ENCODE data around the gene DTX1. TPM values are rescaled to one million over a fixed set of nuclear protein-coding genes. Genes with fewer than 3 reads are reported as not detected.

Gene DTX1
- total RNA-seq, 8 experiments from 2014 or later = 0.87 to 21.9 (median 16.4) TPM

DNA sequence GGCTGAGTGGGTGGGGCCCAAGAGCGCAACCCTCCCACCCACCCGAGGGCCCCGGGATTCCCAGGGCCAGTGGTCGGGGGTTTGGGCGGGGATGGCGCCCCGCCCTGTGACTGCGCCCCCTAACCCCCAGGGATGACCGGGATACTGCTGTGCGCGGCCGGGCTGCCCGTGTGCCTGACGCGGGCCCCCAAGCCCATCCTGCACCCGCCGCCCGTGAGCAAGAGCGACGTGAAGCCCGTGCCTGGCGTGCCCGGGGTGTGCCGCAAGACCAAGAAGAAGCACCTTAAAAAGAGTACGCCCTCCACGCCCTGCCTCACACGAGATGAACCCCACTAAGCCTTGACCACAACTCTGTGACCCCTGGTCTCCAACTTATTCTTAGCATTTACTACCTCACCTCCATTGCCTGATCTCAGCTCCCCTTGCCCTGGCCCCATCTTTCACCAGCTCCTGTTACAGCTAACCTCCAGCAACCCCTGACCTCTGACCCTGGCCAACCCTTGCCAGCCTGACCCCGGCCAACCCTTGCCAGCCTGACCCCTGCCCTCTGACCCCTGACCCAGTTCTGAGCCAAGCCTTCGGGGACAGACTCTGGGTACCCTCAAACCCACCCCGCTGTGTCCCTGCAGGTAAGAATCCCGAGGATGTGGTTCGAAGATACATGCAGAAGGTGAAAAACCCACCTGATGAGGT, 37.0 kb downstream of the DTX1 start:
- WGBS, 10 experiments = 0 to 80% (median 73%) methylated on average over 1 to 3 of the region's 32 CpGs; no CpG with 5 or more reads in 7 of the 10 experiments
- in situ Hi-C loops (cut with MboI; ENCODE audit: low pct_unique_long_range_greater_than_20kb in 2 of 9, low sequenced_read_pairs in 9 of 9, unreplicated experiment in 9 of 9) = no loop called here
- H3K27ac ChIP-seq = no peak overlapping the region
- no peak overlapping the region for H3K4me3 ChIP-seq
- peak in 4 of 8 experiments; percentile 3 to 17 (median 10) for ATAC-seq (replicated peaks in 6 of 8)
- H3K4me1 ChIP-seq (replicated peaks in 1 of 2) = peaks cover 8 to 16% of the 10 kb centered on the region in 2 donors

DNA sequence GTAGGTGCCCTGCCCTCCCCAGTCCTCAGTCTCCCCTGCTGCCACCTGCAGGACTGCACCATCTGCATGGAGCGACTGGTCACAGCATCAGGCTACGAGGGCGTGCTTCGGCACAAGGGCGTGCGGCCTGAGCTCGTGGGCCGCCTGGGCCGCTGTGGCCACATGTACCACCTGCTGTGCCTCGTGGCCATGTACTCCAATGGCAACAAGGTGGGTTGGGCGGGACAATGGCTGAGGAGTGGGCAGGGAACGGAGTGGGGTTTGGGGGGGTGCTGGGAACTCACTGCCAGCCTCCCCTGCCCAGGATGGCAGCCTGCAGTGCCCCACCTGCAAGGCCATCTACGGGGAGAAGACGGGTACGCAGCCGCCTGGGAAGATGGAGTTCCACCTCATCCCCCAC, 38.2 kb downstream of the DTX1 start:
- in situ Hi-C loops (cut with MboI; ENCODE audit: low pct_unique_long_range_greater_than_20kb in 2 of 9, low sequenced_read_pairs in 9 of 9, unreplicated experiment in 9 of 9) = no loop called here

DNA sequence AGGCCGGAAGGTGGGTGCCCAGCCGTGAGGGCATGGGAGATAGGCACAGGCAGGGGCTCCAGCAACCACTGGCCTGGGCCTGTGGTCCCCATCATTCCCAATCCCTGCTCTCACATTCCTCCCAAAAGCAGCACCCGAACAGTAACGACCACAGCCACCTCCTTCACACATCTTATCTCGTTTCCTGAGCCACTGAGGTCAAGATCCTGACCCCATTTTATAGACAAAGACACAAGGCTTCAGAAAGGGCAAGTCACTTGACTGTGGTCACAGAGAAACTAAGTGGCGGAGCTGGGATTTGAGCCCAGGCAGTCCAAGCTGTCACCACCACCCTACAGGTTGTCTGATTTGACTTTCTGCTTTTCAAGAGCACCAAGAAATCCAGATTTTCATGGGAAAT, 38.9 kb downstream of the DTX1 start:
- no peak for ATAC-seq (replicated peaks in 6 of 8)
- Histone ChIP-seq H3K27ac (no peak overlapping the region), H3K4me3 (no peak overlapping the region), H3K4me1 (replicated peaks in 1 of 2) (peaks cover 8 to 16% of the 10 kb centered on the region in 2 donors)
- in situ Hi-C loops (cut with MboI; ENCODE audit: low pct_unique_long_range_greater_than_20kb in 2 of 9, low sequenced_read_pairs in 9 of 9, unreplicated experiment in 9 of 9) = no loop called here
- WGBS, 10 experiments = 72 to 100% methylated on average over 1 to 4 of the region's 6 CpGs; no CpG with 5 or more reads in 8 of the 10 experiments

More for the DNA sequence above, 38.2 kb downstream of the DTX1 start:
- no peak for ATAC-seq (replicated peaks in 6 of 8)
- Histone ChIP-seq H3K4me1 (replicated peaks in 1 of 2) (peaks cover 8 to 16% of the 10 kb centered on the region in 2 donors), H3K4me3 (no peak overlapping the region), H3K27ac (no peak overlapping the region)
- 60 to 100% (median 93%) methylated on average over 1 to 6 of the region's 16 CpGs; no CpG with 5 or more reads in 6 of the 10 experiments for WGBS, 10 experiments

DNA sequence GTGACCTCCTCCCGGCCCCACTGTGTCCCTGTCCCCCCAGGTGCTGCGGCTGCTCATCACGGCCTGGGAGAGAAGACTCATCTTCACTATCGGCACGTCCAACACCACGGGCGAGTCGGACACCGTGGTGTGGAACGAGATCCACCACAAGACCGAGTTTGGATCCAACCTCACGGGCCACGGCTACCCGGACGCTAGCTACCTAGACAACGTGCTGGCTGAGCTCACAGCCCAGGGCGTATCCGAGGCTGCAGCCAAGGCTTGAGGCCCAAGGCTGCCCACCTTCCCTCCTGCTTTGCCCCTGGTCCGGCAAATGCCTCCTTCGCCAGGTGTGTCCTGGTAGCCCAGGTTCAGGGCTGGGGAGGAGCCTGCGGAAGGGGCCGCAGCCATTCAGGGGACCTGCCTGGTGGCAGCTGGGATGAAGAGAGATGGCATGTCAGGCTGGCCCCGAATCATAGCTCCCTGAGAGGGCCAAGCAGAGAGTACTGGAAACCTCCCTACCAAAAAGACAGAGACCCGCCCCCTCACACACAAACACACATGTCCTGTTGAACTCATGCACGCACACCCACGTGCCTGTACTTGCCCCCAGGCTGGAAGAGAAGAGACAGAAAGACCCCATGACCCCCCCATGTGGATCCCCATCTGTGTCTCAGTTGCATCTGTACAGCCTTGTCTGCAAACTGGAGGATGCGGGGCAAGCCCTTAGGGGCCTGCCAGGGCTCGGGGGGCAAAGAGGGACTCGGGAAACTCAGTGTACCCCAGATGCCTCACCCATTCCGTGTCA, 40.3 kb downstream of the DTX1 start:
- H3K4me1 ChIP-seq (replicated peaks in 1 of 2) = peaks cover 8 to 16% of the 10 kb centered on the region in 2 donors
- no peak overlapping the region for H3K4me3 ChIP-seq
- no peak for ATAC-seq (replicated peaks in 6 of 8)
- WGBS, 10 experiments = 55 to 83% (median 70%) methylated on average over 2 to 5 of the region's 30 CpGs; no CpG with 5 or more reads in 5 of the 10 experiments
- no peak overlapping the region for H3K27ac ChIP-seq
- in situ Hi-C loops (cut with MboI; ENCODE audit: low pct_unique_long_range_greater_than_20kb in 2 of 9, low sequenced_read_pairs in 9 of 9, unreplicated experiment in 9 of 9) = no loop called here

DNA sequence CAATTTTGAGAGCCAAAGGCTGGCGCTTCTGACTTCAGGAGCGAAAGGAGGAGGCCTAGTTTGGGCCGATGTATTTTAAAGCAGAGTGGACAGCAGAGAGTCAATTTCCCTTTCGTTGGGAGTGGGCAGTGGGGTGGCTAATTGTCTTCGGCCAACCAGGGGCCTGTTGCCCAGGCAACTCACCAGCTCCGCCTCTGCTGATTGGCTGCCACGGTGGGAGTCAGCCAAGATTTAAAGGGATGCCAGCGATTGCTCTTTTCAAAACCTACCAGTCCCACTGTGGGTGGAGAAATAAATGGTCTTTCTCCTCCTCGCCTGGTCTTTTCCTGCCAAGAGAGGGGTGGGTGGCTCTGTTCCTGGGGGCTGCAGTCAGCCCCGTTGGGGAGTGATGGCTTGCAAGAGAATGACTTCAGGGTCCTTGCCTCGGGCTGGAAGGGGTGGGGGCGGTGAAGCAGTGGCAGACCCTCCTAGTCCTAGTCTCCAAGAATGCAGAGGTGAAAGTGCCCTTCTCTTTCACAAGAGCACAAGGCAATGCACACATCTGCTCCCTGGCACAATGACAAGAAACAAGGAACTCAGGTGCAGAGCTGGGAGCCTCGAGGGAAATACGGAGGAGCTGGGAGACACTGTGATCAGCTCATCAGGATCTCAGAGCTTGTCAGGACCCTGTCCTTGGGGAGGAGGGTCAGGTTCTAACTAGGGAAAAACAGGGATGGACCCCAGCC, 41.3 kb downstream of the DTX1 start:
- in situ Hi-C loops (cut with MboI; ENCODE audit: low pct_unique_long_range_greater_than_20kb in 2 of 9, low sequenced_read_pairs in 9 of 9, unreplicated experiment in 9 of 9) = no loop called here
- peak; percentile 41 to 82 (median 64) for ATAC-seq (replicated peaks in 6 of 8)
- H3K4me1 ChIP-seq (replicated peaks in 1 of 2) = peaks cover 8 to 15% of the 10 kb centered on the region in 2 donors
- WGBS, 10 experiments = 0 to 60% (median 30%) methylated on average over 1 to 8 of the region's 14 CpGs; no CpG with 5 or more reads in 4 of the 10 experiments
- peak overlapping the region in 1 of 2 donors; percentile 68 for H3K27ac ChIP-seq
- no peak overlapping the region for H3K4me3 ChIP-seq

DNA sequence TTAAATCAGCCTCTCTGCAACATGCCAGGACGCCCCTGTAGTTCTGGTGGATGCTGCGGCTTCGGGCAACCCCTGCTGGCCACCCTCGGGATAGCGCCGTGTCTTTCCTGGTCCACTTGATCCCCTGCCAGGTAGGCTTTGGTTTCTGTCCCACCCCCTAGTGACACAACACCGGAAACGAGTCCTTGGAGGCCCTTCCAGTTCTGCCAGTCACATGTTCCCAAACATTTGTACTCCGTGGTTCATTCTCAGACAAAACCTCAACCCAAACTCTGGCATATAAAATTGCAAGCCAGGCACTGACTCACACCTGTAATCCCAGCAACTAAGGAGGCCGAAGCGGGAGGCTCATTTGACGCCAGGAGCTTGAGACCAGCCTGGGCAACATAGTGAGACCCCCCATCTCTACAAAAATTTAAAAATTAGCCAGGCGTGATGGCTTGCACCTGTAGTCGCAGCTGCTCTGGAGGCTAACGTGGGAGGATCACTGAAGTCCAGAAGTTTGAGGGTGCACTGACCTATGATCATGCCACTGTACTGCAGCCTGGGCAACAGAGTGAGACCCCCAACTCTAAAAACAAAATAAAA, 42.0 kb downstream of the DTX1 start:
- H3K27ac ChIP-seq = no peak overlapping the region

DNA sequence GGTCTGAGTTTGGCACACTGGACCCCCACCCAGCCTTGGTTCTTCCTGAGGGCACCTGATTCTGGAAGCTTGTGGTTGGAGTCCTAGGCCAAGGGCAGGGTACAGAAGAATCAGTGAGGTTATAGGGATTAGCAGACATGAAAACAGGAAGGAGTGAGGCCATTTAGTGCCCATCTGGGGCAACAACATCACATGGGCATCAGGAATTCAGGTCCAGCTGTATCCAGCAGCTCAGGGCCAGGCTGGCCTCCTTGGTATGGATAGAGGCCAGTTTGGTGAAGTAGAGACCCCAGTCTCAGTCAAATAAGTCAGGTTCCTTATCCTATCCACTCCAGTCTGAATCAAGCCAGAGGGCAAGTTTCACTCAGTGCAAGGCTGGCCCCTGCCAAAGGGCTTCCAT, 42.8 kb downstream of the DTX1 start:
- ATAC-seq (replicated peaks in 6 of 8) = no peak
- in situ Hi-C loops (cut with MboI; ENCODE audit: low pct_unique_long_range_greater_than_20kb in 2 of 9, low sequenced_read_pairs in 9 of 9, unreplicated experiment in 9 of 9) = no loop called here
- Histone ChIP-seq H3K4me3 (no peak overlapping the region), H3K4me1 (replicated peaks in 1 of 2) (peaks cover 8 to 11% of the 10 kb centered on the region in 2 donors), H3K27ac (no peak overlapping the region)

More for the DNA sequence above, 42.0 kb downstream of the DTX1 start:
- ATAC-seq (replicated peaks in 6 of 8) = peak; percentile 69 to 91 (median 78)
- no peak overlapping the region for H3K4me3 ChIP-seq
- 6 to 74% (median 40%) methylated on average over 2 to 12 of the region's 15 CpGs; no CpG with 5 or more reads in 4 of the 10 experiments for WGBS, 10 experiments
- peaks cover 8 to 11% of the 10 kb centered on the region in 2 donors for H3K4me1 ChIP-seq (replicated peaks in 1 of 2)
- in situ Hi-C loops (cut with MboI; ENCODE audit: low pct_unique_long_range_greater_than_20kb in 2 of 9, low sequenced_read_pairs in 9 of 9, unreplicated experiment in 9 of 9) = no loop called here

DNA sequence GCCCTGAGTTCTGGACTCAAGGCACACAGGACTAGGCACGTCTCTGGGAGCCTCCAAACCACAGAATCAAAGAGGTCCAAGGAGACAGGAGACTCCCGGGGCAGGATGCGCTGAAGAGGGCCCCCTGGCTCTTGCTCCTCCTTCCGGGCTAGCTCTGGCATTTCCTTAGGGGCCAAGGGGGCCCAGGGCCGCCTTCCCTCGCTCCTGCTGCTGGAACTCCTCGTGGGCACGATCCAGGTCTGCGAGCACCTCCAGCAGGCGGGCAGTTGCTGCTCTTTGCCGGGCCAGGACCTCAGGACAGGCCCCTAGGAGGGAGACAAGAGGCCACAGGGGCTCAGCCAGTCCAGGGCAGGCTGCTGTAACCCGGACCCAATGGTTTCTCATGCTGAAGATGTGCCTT, 43.2 kb downstream of the DTX1 start:
- in situ Hi-C loops (cut with MboI; ENCODE audit: low pct_unique_long_range_greater_than_20kb in 2 of 9, low sequenced_read_pairs in 9 of 9, unreplicated experiment in 9 of 9) = no loop called here
- Histone ChIP-seq H3K4me3 (no peak overlapping the region), H3K4me1 (replicated peaks in 1 of 2) (peaks cover 8 to 11% of the 10 kb centered on the region in 2 donors), H3K27ac (no peak overlapping the region)
- 0 to 80% (median 40%) methylated on average over 1 to 4 of the region's 12 CpGs; no CpG with 5 or more reads in 5 of the 10 experiments for WGBS, 10 experiments
- ATAC-seq (replicated peaks in 6 of 8) = no peak

DNA sequence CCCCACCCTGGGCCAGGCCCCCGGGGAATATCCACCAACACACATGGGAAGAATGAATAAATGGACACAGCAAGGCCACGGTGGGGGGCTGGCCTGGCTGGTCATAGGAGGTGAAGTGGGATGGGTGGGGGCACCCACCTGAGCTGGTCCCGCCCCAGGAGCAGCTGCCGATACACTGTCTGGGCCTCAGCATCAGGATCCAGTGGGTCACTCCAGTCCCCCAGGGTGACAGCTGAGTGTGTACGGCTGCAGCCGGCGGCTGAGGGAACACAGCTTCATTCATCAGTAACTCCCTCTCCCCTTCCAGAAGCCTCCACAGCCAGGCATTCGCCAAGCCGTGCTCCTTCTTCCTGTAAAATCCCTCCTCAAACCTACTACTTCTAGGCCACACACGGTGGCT, 45.2 kb downstream of the DTX1 start:
- in situ Hi-C loops (cut with MboI; ENCODE audit: low pct_unique_long_range_greater_than_20kb in 2 of 9, low sequenced_read_pairs in 9 of 9, unreplicated experiment in 9 of 9) = no loop called here
- no peak overlapping the region for H3K4me3 ChIP-seq
- 40 to 80% (median 41%) methylated on average over 1 to 3 of the region's 10 CpGs; no CpG with 5 or more reads in 7 of the 10 experiments for WGBS, 10 experiments
- no peak overlapping the region for H3K27ac ChIP-seq
- ATAC-seq (replicated peaks in 6 of 8) = no peak
- H3K4me1 ChIP-seq (replicated peaks in 1 of 2) = peaks cover 8 to 11% of the 10 kb centered on the region in 2 donors

DNA sequence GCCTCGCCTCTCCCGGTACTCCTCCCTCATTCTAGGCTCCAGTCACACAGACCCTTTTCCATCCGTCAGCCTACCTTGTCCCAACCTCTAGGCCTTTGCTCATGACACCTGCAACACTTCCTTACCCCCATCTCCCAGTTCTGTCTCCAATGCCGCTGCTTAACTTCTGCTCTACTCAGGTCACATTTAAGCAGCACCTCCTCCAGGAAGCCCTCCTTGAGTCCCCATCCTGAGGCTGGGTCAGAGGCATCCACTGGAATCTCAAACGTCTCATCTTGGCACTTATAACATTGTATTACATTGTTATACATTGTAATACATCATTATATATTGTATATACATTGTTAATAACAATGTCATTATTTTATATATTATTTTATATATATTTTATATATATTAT, 46.3 kb downstream of the DTX1 start:
- 43 to 86% (median 78%) methylated on average over 1 to 4 of the region's 5 CpGs; no CpG with 5 or more reads in 2 of the 10 experiments for WGBS, 10 experiments
- Histone ChIP-seq H3K4me1 (replicated peaks in 1 of 2) (peaks cover 4 to 8% of the 10 kb centered on the region in 2 donors), H3K4me3 (no peak overlapping the region), H3K27ac (no peak overlapping the region)
- no peak for ATAC-seq (replicated peaks in 6 of 8)
- in situ Hi-C loops (cut with MboI; ENCODE audit: low pct_unique_long_range_greater_than_20kb in 2 of 9, low sequenced_read_pairs in 9 of 9, unreplicated experiment in 9 of 9) = no loop called here

DNA sequence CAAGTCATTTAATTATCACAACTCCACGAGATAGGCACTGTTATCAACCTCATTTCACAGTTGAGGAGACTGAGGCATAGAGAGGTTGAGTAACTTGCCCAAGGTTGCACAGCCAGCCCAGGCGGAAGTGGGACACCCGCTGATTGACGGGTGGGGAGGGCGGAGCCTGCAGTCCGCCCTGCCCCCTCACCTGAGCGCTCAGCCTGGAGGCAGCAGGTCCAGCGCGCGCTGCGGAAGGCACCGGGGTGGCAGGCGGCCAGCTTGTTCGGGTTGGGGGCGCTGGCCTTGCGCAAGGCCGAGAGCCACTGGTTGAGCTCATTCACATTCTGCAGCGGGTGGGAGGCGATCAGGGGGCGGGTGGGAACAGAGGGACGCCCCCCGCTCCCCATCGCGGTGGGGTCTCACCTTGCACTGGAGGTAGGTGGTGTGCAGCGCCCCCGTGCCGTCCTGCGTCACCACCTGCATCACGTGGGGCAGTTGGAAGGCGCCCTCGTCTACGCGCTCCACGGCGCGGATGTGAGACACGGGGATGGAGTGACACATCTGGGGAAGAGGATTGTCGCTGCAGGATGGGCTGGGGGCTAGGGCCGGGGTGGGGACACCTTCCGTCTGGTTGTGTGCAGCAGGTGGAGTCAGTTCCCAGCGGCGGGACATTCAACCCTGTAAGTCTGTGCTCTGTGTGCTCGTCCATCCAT, 47.4 kb downstream of the DTX1 start:
- Histone ChIP-seq H3K27ac (no peak overlapping the region), H3K4me3 (no peak overlapping the region), H3K4me1 (replicated peaks in 1 of 2) (no peaks in the 10 kb centered on the region)
- in situ Hi-C loops (cut with MboI; ENCODE audit: low pct_unique_long_range_greater_than_20kb in 2 of 9, low sequenced_read_pairs in 9 of 9, unreplicated experiment in 9 of 9) = no loop called here
- peak in 5 of 8 experiments; percentile 45 to 73 (median 58) for ATAC-seq (replicated peaks in 6 of 8)
- WGBS, 10 experiments = 5 to 36% (median 17%) methylated on average over 1 to 20 of the region's 43 CpGs; no CpG with 5 or more reads in 5 of the 10 experiments

DNA sequence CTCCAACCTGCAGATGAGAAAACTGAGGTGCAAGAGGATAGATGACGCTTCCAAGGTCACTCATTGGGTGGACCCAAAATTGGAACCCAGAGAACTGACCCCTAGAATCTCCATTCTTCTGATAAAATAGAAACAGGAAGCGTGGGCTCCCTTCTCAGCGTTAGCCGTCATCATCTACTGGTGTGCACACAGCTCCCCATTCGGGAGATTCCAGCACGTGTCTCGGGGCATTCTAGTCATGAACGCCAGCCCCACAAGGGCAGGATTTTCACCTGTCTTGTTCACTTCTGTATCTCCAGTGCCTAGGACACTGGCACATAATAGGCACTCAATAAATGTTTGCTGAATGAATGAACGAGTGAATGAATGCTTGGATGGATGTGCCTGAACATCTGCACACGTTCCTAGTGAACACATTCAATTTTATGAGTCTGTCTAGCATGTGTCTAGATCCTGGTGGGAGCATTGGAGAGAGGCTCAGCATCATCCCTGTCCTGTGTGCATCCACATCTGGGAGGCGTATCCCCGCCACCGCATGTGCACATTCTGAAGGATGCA, 48.5 kb downstream of the DTX1 start:
- 26 to 90% (median 73%) methylated on average over 2 to 13 of the region's 13 CpGs; no CpG with 5 or more reads in 3 of the 10 experiments for WGBS, 10 experiments
- in situ Hi-C loops (cut with MboI; ENCODE audit: low pct_unique_long_range_greater_than_20kb in 2 of 9, low sequenced_read_pairs in 9 of 9, unreplicated experiment in 9 of 9) = no loop called here

More for the DNA sequence above, 48.5 kb downstream of the DTX1 start:
- Histone ChIP-seq H3K4me3 (no peak overlapping the region), H3K4me1 (replicated peaks in 1 of 2) (no peaks in the 10 kb centered on the region), H3K27ac (no peak overlapping the region)
- ATAC-seq (replicated peaks in 6 of 8) = no peak

Data from motor neuron (in vitro differentiated cells).